SKM-1 (cell line): ENCODE data around the gene LRGUK.
"Not testable (repeated sequence)": the region's sequence is repeated elsewhere in the genome, so short reads cannot be mapped to it uniquely, and the experiment has no call there.

Experiments
- DNase-seq: peaks from one replicate; lab custom pipeline; 2025; ENCODE audit not compliant: unreplicated experiment; lab: John Stamatoyannopoulos, UW

LRGUK gene

DNA sequence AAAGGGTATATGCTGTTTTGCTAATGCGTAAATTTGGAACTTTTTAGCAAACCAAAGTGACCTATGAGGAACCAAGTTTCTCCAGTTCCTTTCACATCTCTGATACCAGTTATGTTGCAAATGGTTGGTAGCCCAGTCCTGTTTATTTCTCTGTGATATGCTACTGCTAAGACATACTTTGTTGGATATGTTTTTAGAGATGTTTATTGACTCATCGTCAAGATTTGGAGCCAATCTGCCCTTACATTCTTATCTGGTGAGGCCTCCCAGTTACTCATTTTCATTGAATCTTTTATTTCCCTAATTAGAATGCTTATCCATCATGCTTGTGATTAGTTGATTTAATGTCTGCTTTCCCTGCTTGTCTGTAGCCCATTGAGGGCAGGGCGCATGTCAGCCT lies 58.9 kb downstream of the LRGUK start:
- DNase-seq, result no peak

DNA sequence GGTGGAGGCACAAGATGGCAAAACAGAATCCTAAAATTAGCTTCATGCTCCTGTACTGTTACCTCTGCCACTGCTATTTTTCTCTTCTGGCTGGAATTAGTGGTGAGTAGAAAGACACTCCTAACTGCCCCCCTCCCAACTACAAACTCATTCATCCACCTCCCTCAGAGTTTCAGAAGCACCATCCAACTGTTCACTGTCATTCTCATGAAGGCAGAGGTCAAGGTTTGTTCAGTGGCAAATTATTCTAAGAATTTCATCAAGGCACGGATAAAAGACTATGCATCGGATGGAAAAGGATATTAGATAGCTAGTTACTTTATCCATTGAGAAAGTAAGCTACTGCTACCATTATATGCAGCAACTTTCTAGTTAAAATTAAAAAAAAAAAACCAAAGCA lies 59.7 kb downstream of the LRGUK start:
- DNase-seq, result no peak

DNA sequence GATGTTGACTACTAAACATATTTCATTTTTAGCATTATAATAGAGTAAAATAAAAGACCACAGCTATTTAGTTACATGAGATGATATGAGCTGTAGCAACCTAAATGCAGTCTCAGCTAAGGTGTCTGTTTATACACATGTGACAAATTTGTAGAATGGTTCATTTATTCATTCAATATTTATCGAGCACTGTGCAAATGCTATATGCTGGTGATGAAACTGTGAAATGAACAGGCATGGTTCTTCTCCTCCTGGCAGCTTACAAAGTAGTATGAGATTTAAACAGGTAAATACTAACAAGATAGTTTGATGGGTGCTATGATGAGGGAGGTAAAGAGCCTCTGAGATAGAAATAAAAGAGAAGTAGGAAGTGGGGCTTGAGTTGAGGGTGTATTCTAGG lies 60.8 kb downstream of the LRGUK start:
- DNase-seq, result no peak

DNA sequence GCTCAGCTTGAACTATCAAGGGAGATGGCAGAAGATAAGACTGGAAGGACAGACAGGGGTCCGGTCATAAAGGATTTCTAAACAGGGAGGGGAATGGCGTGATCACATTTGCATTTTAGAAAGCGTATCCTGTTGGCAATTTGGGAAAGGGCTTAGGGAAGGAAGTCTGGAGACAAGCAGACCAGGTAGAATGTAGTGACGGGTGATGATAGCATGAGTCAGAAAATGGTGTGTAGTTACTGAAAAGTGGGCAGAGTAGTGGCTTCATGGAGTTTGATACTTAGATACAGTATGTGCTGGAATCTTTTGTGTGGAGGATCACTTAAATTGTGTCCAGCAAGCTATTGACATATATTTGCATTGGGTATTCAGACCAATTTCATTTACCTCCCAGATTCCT lies 61.2 kb downstream of the LRGUK start:
- DNase-seq, result no peak

DNA sequence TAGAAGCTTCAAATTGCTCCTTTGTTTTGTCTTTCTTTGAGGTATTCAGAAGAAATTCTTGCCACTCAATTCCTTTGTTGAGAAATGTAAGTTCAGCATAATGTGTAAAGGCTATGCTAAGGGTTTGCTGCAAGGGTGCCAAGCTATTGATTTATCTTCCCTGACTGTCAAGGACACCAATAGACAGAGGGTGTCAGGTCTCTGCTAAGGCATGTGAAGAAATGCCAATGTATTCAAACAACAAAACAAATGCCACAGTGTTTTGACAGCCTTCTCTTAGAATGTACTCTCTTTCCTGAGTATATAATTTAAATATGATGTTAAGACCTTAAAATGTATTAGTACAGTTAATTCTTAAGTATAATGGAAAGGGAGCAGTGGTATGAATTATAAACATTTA lies 62.4 kb downstream of the LRGUK start:
- DNase-seq, result no peak

DNA sequence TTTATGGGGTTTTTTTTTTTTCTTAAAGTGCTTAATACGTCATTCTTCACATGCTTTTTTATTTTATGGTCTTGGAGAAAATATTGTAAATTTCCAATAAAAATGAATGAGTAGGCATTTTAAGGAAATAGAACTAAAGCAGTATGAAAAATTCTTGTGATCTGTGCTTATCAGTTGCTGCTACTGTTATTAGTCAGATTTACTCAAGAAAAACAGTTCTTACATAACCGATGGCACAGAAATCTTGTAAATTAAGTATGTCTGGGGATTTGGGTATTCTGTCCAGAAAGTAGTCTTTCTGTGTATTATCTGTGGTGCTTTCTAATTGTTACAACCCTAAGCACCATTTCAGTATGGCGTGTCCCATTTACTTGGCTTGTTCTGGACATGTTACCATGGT lies 64.7 kb downstream of the LRGUK start:
- no peak for DNase-seq

DNA sequence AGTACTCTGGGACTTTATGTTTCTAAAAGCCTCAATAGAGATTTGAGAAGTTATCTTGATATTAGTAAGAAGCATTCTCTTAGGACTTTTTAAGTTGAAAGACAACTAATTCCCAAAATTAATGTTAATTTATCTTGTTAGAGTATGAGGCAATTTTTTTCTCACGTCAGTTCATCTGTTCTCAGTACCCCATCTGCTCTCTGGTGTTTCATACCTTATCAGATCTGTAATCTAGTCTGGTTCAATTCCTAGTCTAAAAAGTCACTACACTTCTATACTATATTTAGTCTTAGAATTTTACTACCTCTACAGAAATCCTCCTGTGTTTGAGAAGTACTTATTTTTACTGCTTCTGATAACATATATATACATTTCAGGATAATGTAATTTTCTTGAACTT lies 66.1 kb downstream of the LRGUK start:
- DNase-seq, result no peak

DNA sequence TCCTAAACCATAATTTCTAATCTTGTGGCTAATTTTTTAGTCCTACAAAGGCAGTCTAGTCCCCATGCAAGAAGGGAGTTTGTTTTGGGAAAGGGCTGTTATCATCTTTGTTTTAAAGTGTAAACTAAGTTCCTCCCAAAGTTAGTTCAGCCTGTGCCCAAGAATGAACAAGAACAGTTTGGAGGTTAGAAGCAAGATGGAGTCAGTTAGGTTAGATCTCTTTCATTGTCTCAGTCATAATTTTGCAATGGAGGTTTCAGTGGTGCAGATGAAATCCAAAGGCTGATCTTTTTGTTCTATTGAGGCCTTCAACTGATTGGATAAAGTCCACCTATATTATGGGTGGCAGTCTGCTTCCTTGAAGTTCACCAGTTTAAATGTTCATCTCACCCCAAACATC lies 68.1 kb downstream of the LRGUK start:
- DNase-seq, result no peak

DNA sequence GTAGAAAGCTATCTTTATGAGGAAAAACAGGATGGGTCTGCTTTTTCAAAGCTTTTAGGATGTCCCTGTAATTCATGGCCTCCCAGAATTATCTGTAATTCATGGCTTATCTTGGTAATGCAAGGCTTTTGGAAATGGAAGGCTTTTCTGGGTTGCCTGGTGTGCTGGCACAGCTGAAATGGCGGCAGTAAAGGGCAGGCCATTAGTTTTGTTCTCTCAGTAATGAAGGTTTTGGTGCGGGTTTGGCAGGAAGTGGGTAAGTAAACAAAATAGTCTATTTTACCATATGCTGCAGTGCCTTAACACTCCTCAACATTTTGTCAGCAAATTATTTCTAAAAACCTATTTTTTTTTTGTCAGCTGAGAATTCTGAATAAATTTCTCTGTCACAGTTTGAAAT lies 69.3 kb downstream of the LRGUK start:
- DNase-seq, result no peak

DNA sequence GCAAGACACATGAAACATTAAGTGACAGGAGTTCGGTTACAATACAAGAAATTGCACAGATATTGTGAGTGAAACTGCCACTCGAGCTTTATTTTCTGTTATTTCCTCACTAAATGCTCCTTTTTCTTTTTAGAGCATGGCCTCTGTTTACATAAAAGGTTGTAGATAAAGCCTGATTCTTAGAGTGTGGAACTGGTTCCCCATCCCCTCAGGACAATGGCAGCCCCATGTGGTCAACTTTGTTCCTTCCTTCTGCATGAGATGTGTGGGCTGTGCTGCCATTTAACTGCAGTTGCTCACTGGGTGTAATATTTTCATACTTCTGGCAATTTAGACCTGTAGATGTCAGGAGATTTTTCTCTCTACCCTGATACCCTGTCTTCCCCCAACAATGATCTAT lies 70.2 kb downstream of the LRGUK start:
- no peak for DNase-seq

DNA sequence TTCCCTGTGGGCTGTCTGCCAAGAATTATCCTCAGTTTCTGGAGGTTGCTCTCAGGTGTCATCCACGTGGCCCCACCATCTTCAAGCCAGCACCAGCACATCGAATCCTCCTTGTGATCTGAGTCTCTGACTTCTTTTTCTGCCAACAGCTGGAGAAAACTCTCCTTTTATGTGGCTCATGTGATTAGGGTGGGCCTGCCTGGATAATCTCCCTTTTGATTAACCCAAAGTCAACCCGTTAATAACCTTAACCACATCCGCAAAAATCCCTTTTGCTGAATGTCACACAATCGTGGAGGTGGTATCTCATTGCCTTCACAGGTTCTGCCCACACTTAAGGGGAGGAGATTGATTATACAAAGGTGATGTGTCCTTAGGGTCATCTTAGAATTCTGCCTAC lies 73.8 kb downstream of the LRGUK start:
- no peak for DNase-seq

DNA sequence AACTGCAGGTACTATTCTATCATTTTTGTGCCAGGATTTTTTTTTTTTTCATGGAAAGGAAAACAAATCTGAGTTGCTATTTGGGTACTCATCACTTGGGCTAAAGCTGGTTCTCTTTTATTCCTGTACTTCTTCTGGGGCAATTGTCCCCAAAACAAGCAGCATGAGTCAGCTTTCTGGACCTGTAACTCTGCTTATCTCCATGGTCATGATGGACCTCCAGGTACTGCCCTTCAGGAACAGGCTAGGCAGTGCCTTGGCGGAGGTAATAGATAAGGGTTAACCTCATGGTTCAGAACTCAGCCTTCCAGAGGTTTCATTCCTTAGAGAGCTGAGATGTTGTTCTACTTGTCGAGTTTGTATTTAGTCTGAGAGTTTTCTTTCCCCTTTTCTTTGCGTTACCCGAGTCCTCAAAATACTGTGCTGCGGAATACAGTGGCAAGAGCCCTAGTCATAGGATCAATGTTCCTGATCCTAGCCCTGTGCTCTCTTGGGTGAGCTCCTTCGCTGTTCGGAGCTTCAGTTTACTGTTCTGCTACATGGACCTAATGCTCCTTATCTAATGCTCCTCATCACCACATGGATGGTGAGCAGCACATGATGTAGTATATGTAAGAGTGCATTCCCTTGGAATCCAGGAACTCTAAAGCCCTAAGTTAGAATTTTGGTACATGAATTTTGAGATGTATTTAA lies 74.6 kb downstream of the LRGUK start:
- no peak for DNase-seq

DNA sequence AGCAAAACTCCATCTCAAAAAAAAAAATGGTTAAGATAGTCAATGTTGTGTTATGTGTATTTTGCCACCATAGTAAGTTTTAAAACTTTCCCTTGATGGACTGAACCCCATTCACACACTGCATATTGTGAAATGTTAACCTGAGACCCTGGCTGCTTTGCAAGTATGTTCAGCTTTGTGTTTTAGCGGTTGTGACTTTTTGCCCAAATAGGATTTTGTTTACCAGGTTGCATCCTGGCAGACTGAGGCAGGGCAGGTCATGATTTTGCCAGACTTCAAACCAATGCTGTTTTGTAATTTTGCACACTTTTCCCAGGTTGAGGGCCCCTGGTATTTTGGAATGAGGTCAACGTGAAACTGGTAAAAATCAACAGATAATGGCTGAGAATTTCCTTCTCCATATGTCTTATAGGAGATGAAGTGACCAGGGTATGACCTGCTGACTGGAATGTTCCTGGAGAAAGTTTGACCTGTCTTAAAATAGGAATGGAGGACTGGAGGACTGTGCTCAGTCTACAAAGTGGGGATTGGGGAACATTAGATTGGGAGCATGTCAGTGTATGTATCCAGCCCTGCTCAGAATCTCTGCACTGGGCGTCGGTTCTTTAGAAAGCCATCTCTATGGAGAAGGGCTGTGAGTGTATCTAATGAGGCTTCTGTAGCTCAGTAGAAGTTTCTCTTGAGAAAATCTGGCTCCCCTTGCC lies 76.2 kb downstream of the LRGUK start:
- DNase-seq, result no peak

DNA sequence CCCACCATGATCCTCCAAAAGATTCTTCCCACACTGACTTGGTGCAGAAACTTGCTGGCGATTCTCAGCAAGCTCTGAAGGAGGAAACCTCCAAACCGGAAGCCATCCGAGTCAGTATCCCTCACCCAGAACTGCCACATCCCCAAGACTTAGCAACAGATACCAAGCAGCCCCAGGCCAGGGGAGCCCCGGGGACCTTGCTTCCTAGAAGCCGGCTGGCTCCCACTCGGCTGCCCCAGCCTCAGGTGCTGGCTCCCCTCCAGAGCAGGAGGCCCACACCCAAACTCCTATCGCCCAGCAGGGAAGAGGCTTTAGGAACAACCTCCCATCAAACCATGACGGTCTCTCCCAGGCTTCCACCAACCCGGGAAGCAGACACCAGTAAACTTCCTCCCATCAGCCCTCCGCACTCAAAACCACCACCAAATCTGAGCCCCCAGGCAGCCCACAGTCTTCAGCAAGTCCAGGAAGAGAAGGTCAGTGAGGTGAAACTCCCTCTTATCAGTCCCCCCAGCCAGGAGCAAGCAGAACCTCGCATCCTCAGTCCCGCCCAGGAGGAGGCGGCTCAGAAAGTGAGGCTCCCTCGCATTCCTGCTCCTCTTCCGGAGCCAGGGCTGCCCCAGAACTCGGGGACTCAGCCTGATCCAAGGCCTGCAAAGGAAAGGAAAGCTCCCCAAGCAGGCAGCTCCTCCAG lies 82.3 kb downstream of the LRGUK start:
- DNase-seq, result no peak

DNA sequence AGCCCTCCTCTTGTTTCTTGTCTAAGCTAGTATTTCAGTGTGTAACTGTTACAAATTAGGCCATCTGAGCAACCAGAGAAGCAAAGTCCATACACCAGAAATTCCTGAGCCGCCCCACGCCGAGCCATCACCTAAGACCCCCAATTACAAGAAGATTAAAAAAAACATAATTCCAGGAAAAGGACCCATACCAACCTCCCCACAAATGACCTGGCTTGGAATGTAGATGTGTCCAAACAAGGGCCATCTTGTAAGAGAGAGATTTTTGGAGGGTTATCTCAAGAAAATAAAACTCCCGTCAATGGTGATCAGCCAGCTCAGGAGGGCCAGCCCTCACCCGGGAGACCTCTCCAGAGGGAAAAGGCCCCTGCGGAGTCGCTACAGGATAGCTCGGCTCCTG lies 83.1 kb downstream of the LRGUK start:
- DNase-seq, result no peak

DNA sequence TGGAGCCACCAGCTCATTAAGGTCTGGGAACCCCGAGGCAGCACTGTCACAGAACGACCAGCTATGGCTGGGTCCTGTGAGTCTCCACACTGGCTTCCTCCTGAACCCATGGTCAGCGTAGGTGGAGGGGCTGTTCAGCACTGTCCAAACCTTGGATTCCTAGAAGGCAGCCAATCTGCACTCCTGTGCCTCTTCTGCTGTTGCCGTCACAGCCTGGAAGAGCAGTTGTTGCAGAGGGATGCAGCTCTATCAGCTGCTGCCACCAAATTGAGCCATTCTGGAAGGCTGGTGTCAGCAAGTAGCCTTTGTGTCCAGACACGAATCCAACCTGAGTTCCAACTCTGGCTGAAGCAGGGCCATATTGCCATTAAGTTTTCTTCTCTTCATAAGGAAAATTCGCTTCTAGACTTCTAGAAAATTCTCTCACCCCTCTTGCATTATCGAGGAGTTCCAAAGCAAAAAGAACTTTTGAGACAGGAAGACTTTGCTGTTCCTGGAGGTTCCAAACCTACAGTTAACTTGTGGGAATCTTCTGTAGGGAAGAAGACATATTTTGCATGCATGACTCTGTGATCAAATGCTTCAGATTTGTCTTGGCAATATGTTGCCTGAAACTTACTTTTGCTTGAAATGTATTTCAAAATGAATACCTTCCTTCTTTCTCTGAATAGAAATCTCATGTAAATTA lies 84.0 kb downstream of the LRGUK start:
- DNase-seq, result no peak

DNA sequence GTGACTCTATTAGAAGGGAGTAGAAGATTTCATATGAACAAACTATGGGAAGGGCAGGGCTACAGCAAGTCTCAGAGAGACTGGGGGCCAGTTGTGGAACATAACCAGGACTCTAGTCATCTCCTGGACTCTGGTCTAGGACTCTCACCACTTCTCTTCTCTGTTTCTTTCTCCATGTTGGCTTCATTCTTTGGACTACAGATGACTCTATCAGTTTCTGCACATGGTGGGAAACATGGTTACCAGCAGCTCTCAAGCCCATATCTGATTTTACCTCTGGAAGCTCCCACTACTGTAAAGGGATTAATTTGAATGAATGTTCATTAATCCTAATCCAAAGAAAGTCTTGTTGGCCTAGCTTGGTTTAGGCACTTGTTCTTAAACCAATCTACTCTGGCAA lies 84.7 kb downstream of the LRGUK start:
- no peak for DNase-seq

DNA sequence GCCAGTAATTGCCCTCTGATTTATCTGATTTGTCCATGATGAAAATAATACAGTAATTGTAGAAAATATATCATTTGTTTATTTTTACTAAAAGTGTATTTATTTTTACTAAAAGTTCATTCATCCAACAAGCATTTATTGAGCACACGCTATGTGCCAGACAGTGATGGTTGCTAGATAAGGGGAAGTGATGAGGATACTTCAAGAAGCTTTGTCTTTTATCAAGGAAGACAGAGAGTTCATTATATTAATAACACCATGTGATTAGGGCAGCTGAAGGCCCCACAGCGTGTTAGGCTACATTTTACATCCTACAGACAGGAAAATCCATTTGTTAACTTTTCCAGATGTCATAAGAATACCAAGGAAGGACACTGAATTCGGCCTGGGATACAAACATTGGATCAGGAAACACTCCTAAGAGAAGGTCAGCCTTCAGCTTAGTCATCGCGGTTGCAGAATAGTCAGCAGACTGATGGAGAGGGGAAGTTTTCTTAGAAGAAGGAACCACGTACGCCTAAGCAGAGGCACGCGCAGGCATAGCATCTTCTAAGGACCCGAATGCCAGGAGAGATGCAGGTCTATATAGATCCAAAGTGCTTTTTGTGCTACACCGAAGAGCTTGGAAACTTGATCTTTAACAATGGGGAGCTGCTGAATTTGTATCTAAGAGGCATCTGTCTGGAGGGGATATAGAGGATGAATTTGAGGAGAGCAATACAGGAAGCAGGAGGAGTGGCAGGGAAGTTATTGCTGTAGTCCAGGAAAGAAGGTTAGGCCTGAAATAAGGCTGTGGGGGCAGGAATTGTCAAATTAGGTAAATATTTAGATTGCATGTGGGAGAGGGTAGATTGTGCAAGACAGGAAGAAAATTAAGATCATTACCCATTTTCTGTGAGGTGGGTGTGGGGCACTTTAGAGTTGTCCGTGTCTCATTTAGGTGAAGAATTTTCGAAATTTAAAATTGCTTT lies 85.7 kb downstream of the LRGUK start:
- DNase-seq, result peak; percentile 70

DNA sequence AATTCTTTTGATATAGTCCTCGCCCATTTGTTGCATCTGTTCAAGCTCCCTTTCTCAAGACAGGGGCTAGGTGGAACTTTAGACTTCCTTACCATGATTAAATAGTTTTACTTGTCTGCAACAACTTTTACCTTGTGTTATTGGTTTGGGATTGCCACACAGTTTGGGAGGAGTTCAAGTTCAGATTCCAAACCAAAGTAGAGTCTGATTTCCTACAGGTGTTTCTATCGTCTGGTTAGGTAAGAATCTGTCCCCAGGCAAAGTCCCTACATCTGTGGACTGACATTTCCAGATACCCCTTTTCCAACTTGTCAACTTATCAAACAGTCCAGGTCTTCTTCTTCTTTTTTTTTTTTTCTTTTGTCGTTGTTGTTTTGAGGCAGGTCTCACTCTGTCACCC lies 93.1 kb downstream of the LRGUK start:
- DNase-seq, result no peak

DNA sequence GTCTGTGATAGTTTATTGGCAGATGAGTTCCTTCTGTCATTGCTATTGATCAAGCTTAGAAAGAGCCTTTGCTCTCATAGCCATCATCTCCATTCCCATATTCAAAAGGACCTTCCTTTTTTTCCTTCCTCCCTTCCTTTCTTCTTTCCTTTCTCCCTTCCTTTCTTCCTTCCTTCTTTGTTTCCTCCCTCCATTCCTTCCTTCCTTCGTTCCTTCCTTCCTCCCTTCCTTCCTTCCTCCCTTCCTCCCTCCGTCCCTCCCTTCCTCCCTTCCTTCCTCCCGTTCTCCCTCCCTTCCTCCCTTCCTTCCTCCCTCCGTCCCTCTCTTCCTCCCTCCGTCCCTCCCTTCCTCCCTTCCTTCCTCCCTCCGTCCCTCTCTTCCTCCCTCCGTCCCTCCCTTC lies 104.2 kb downstream of the LRGUK start:
- DNase-seq, result not testable (repeated sequence)

DNA sequence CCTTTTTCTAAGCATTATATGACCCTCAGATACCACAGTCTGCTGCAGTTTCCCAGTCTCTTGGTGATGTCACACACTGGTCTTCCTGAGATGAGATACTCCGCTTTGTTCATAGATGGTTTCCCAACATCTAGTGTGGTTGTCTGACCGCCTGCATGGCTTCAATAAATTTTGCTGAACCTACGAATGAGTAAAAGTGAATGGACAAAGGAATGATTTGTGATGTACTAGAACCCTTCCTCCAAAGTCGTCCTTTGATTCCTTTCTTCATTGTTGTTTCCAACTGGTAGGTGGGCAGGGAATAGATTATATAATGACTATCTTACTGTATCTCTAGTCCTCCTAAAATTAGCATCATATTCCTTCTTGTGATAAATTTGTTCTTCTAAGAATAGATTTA lies 107.1 kb downstream of the LRGUK start:
- DNase-seq, result no peak
